PFSK-1 (cell line): ENCODE measurements around the gene CTTNBP2NL.

Experiments
- FOXP2 ChIP-seq: optimal IDR thresholded peaks from 2 replicates; pipeline ENCODE3; 2011; ENCODE audit warnings: borderline replicate concordance, control low read depth, inconsistent platforms; ENCODE audit not compliant: insufficient read depth; ENCODE audit errors: extremely low read length, extremely low read depth
- POLR2AphosphoS5 ChIP-seq: IDR thresholded peaks from 2 replicates; pipeline ENCODE4 v1.6.1; 2012; ENCODE audit warnings: low read depth, mild to moderate bottlenecking, control low read depth, low read length, moderate library complexity
- SIN3A ChIP-seq: IDR thresholded peaks from 2 replicates; pipeline ENCODE4 v1.6.1; 2012; ENCODE audit warnings: mild to moderate bottlenecking, low read length, moderate library complexity, borderline replicate concordance; ENCODE audit not compliant: insufficient read depth
- TAF1 ChIP-seq: IDR thresholded peaks from 2 replicates; pipeline ENCODE4 v1.6.1; 2012; ENCODE audit warnings: low read length, control low read depth, borderline replicate concordance; ENCODE audit not compliant: insufficient read depth
- TF ChIP-seq, protein P1 (sequence below), 2 experiments: IDR thresholded peaks; 2 replicates each; pipeline versions ENCODE4 v1.6.1 to v1.8.0; 2011 to 2012; ENCODE audit warnings: low read depth in 2 of 2, low read length in 2 of 2, control low read depth in 1 of 2, inconsistent platforms in 1 of 2, mild to moderate bottlenecking in 1 of 2, moderate library complexity in 1 of 2; ENCODE audit not compliant: insufficient read depth in 1 of 2

The CTTNBP2NL gene

DNA sequence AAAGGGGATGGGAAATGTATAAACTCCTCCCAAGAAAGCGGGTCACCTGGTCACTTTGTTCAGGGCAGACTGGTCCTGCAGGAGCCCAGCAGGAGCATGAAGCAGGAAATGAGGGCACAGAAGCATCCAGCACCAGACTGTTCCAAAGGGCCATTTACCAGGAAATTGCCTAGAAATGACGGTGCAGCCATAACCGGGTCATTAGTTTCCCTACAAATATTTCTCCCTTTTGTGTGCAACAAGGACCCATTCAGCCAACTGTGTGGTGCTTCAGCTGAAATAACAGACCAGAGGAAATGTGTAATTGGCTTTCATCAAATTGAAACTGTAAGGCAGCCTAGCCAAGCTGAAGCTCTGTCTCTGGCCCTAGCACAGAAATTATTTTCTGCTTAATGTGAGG, 7.6 kb upstream of the CTTNBP2NL start:
- TF ChIP-seq TAF1 (no peak), POLR2AphosphoS5 (no peak), SIN3A (no peak), FOXP2 (no peak)
- TF ChIP-seq, protein P1, sequence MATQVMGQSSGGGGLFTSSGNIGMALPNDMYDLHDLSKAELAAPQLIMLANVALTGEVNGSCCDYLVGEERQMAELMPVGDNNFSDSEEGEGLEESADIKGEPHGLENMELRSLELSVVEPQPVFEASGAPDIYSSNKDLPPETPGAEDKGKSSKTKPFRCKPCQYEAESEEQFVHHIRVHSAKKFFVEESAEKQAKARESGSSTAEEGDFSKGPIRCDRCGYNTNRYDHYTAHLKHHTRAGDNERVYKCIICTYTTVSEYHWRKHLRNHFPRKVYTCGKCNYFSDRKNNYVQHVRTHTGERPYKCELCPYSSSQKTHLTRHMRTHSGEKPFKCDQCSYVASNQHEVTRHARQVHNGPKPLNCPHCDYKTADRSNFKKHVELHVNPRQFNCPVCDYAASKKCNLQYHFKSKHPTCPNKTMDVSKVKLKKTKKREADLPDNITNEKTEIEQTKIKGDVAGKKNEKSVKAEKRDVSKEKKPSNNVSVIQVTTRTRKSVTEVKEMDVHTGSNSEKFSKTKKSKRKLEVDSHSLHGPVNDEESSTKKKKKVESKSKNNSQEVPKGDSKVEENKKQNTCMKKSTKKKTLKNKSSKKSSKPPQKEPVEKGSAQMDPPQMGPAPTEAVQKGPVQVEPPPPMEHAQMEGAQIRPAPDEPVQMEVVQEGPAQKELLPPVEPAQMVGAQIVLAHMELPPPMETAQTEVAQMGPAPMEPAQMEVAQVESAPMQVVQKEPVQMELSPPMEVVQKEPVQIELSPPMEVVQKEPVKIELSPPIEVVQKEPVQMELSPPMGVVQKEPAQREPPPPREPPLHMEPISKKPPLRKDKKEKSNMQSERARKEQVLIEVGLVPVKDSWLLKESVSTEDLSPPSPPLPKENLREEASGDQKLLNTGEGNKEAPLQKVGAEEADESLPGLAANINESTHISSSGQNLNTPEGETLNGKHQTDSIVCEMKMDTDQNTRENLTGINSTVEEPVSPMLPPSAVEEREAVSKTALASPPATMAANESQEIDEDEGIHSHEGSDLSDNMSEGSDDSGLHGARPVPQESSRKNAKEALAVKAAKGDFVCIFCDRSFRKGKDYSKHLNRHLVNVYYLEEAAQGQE (IDR thresholded peaks at IDR 0.05; ENCODE audit: insufficient read depth in 1 of 2, low read depth in 2 of 2, low read length in 2 of 2): no peak

DNA sequence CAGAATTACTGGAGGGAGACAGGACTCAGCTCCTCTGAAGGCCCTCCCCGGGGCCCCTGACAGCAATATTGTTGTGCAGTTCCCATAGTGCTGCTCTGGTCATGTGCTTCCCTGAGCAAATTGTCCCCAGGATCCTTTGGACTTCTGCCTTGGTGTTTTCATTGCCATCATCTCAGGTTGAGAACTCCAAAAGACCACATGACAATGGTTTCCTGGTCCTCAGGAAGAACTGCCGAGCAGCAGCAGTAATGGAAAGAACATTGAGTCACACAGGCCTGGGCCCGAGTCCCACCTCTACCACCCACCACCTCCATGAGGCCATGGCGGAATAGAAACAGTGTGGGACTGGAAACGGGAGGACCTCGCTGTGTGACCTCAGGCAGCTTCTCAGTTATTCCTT, 6.3 kb upstream of the CTTNBP2NL start:
- TF ChIP-seq, protein P1 (IDR thresholded peaks at IDR 0.05; ENCODE audit: insufficient read depth in 1 of 2, low read depth in 2 of 2, low read length in 2 of 2): no peak
- TF ChIP-seq TAF1 (no peak), FOXP2 (no peak), POLR2AphosphoS5 (no peak), SIN3A (no peak)

DNA sequence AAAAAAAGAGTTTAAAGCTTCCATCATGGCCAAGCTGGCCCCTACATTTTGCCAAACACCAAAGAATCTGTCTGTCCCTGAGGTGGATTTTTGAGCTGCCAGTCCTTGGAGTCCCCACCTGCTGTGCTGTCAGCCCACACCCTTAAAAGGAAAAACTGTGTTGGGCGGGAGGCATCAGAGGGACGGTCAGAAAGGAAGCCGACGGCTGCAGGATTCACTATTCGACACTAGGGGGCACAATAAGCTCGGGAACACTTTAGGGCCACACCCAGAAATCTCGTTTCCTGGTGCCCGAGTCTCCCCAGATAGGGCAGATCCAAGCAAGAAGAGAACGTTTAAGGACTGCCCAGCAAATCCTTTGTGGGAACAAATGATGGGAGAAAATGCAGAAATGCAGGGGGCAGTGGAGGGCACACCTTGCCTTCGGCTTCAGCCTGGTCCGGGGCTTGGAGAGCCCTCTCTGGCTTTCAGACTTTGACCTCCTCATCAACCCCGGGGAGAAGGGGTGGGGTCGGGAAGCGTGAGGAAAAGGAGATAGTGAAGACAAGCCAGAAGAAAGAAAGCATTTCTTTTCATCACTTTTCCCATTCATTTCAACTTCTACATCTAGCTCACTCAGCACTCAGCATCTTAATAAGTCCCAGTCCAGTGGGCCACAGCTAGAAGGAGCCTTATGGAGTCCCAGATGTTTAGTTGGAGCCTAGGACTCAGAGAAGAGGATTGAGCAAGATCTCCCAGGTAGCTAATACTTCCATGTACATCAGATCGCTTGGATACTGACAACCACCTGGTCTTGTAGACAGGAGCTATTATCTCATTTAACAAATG, 5.0 kb upstream of the CTTNBP2NL start:
- TF ChIP-seq, protein P1 (IDR thresholded peaks at IDR 0.05; ENCODE audit: insufficient read depth in 1 of 2, low read depth in 2 of 2, low read length in 2 of 2): no peak
- TF ChIP-seq TAF1 (no peak), SIN3A (0 out of 2 replicates have a peak, but pooled peaks have one; percentile 46), POLR2AphosphoS5 (no peak), FOXP2 (no peak)

DNA sequence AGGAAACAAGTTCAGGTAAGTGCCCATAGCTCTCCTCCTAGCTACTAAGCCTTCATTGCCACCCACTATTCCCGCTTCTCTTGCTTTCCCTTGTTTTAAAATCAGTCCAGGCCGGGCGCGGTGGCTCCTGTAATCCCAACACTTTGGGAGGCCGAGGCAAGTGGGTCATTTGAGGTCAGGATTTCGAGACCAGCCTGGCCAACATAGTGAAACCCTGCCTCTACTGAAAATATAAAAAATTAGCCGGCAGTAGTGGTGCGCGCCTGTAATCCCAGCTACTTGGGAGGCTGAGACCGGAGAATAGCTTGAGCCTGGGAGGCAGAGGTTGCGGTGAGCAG, 4.4 kb upstream of the CTTNBP2NL start:
- TF ChIP-seq POLR2AphosphoS5: no peak
- TF ChIP-seq FOXP2: no peak
- TF ChIP-seq, protein P1 (IDR thresholded peaks at IDR 0.05; ENCODE audit: insufficient read depth in 1 of 2, low read depth in 2 of 2, low read length in 2 of 2): no peak
- no peak for TF ChIP-seq TAF1
- no peak for TF ChIP-seq SIN3A

DNA sequence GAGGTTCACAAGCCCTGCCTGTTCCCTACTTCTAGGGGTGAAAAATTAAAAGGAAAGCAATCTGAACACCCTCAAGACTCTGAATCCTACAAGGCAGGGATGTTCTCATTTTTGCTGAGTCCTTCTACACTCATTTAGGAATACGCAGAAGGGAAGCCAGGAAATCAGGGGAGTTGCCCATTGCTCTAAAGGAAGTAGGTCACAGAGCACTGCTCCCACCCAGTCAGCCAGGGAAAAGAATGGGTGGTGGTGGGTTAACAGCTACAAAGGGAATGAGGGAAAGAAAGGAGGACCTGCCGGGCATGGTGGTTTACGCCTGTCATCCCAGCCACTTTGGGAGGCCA, 2.4 kb upstream of the CTTNBP2NL start:
- TF ChIP-seq SIN3A (no peak), FOXP2 (no peak), TAF1 (no peak), POLR2AphosphoS5 (no peak)
- TF ChIP-seq, protein P1 (IDR thresholded peaks at IDR 0.05; ENCODE audit: insufficient read depth in 1 of 2, low read depth in 2 of 2, low read length in 2 of 2): no peak
